CD1c-positive myeloid dendritic cell (primary cell): ENCODE results near the gene FAM13A.
"Not testable (repeated sequence)": the region's sequence is repeated elsewhere in the genome, so short reads cannot be mapped to it uniquely, and the experiment has no call there.

Source experiments
- DNase-seq: peaks from one replicate; pipeline ENCODE4 v3.0.0-alpha.2; 2016; ENCODE audit errors: extremely low spot score

FAM13A gene

DNA sequence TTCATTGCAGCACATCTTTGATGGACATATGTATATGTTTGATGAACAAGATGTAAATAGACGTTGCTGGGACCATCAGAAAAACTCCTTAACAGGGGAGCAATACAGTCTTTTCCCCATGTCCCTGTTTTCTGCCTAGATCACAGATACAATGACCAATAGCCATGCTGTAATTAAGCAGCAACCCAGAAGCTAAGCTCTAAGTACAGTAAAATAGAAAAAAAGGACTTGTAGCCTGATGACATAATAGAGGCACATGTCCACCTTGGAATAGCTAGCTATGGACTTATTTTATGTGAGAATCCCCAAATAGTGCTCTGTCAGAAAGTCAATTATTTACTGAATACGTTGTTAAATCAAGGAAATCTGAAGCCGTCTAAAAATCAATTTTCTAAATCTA is 14.9 kb downstream of the FAM13A start:
- DNase-seq, result no peak

DNA sequence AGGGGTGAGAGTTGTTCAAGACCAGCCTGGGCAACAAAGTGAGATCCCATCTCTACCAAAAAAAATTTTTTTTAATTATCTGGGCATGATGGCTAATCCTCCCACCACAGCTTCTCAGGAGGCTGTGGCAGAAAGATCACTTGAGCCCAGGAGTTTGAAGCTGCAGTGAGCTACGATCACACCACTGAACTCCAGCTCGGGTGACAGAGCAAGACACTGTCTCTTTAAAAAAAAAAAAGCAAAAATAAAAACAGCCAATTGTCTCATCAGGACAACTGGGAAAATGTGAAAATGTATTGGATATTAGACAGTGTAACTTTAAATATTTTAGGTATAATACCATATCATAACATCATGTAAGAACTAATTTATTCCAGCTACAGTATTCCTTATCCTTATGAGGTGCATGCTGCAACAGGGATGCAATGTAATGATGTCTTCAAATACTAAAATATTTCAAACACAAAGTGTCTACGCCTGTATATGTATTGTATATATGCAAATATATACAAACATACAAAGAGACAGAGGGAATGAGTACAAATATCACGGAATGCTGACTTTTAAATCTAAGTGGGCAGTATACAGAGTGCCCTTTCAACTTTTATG is 17.2 kb downstream of the FAM13A start:
- DNase-seq, result no peak

DNA sequence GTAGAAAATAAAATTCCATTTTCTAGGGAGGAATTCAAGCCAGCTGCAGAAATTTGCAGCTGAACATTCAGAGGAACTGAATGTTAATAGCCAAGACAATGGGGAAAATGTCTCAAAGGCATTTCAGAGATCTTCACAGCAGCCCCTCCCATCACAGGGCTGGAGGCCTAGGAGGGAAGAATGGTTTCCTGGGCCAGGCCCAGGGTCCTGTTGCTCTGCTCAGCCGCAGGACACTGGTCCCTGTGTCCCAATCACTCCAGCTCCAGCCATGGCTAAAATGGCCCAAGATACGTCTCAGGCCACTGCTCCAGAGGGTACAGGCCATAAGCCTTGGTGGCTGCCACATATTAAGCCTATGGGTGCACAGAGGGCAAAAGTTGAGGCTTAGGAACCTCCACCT is 20.4 kb downstream of the FAM13A start:
- no peak for DNase-seq

DNA sequence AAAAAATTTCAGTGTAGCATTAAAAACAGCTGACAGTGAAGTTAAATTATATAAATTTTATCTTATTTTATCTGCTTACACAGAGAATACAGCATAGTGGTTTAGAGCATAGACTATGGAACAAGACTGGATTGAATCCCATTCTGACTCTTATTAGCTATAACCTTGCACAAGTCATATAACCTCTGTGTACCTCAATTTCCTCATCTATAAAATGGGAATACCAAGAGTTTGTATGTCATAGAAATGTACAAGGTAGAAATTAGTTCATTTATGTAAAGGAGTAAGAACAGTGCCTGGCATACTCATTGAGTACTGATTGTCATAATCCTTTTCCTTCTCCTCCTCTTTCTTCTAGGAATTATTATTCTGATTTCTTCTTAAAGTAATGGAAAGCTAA is 25.7 kb downstream of the FAM13A start:
- DNase-seq, result no peak

DNA sequence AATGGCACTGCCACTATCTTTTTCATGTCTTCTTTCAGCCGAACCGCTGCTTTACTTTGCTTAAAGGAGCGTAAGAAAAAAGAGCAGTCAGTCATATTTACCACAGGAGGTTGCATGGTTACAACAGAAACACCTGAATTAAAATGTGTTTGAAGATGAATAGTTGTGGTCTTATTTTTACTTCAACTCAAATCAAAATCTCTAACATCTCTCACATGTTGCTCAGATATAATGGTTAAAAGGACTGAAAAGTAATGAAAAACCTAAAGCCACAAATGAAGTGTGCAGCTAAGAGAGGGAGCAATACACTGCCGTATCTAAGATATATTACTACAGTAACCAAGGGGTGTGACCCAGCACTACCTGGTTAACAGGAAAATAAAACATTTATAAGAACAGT is 27.4 kb downstream of the FAM13A start:
- DNase-seq, result no peak

DNA sequence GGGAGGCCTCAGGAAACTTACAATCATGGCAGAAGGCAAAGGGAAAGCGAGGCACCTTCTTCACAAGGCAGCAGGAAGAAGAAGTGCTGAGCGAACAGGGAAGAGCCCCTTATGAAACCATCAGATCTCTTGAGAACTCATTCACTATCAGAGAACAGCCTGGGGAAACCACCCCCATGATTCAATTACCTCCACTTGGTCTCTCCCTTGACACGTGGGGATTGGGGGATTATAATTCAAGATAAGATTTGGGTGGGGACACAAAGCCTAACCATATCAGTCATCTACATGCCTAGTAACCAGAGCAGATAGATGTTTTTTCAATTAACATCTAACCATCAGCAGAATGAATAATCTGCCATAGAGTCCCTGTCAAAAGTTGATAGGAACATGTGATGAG is 30.4 kb downstream of the FAM13A start:
- no peak for DNase-seq

DNA sequence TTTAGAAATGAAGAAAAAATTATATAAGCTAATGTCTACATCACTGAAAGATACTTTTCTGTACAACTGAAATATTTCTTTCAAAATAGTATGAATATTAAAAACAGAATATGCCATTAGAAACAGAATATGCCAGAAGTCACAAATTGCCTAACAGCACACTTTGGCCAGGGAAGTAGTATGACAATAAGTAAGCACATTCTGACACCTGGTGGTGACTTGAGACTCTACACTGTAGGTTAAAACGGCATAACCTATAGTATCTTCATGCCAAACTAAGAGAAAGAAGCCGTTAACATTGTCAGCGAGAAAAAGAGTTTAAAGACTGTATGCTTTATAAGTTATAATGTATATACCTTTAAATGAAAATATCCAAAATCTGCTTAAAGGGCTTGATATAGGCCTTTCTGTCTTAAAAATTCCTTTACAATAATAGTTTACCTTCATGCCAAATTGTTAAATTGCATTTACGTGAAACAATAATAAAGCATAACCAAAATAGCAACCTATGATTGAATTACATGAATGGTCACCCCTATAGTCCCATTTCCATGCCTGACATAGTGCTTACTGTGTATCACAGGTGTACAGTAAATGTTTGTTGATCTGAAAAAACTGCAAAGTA is 32.8 kb downstream of the FAM13A start:
- DNase-seq, result peak; percentile 86

DNA sequence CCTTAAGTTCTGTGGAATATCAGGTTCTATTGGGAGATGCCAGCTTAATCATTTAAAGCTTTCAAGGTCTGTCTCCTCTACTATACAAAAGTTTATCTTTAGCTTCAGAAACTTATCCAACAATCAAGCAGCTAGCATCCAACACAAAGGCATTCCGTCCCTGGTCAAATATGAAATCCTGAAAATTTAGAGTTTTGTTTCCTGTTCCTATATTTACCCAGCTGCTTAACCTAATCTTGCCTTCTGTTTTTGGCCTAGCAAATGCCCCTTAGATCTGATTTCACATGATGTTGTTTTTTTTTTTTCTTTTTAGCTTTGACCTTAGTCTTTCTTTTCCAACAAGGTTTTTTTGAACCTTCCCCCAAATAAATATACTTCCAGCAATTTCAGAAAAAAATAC is 33.8 kb downstream of the FAM13A start:
- DNase-seq, result no peak

DNA sequence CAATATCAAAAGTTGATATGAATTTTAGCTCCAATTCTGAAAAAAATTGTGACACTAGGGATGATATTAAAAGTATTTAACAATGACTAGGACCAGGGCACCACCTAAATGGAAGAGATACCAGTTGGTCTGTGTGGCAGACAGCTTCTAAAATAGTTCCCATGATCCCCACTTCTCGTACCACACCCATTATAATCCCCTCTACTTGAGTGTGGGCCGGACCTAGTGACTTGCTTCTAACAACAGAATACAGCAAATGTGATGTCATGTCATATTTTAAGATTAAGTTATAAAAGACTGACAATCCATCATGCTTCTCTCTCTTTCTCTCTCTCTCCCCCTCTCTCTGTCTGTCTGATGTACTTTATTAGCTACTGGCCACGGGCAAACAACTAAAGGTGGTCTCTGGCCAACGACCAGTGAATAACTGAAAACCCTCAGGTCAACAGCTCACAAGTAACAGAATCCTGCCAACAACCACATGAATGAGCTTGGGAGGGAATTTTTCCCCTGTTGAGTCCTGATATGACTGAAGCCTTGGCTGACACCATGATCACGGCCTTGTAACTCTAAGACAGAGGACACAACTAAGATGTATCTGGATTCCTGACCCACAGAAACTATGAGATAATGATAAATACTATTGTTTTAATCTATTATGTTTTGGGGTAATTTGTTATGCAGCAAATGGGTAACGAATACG is 34.4 kb downstream of the FAM13A start:
- DNase-seq, result no peak

DNA sequence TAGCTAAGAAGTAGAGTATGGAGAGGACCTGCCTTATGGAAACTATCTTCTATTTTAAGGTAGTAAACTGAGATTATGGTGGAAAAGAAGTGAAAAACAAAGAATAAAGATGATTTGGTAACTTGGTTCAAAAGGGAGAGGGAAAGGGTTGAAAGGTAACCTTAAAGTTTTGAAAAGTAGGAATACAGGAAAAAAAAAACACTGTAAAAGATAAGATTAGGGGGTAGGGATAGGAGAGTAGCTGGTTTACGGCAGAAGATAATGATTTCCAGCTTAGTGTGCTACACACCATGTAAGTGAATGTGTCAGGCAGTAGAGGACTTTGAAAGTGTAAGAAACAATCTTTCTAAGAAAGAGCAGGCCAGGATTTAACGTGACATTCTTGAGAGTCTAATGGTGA is 35.3 kb downstream of the FAM13A start:
- DNase-seq, result no peak

DNA sequence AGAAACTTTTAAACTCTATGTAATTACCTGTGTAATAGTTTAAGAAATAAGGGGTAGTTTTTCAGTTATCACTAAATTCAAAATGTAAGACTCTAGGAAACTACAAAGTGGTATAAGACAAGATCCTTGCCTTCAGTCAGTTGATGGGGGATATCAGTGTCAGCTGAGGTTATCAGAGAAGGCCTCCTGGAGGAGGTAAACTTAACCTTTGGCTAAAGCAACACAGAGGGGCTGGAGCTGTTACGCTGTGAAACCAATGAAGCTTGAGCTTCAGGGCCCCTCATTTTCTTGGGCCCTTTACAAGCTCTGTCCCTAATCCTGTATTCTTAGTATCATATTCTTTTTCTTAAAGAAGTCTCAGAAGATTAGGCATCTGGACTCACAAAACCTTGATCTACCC is 35.9 kb downstream of the FAM13A start:
- DNase-seq, result no peak

DNA sequence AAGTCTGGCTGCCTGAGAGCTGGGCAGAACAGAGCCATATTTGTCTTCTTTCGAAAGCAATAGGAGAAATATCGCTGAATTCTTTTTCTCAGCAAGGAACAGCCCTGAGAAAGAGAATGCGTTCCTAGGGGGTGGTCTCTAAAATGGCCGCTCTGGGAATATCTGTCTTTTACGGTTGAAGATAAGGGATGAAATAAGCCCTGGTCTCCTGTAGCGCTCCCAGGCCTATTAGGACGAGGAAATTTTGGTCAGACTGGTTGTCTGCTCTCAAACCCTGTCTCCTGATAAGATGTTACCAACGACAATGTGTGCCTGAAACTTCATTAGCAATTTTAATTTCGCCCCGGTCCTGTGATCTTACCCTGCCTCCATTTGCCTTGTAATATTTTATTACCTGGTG is 42.1 kb downstream of the FAM13A start:
- not testable (repeated sequence) for DNase-seq

DNA sequence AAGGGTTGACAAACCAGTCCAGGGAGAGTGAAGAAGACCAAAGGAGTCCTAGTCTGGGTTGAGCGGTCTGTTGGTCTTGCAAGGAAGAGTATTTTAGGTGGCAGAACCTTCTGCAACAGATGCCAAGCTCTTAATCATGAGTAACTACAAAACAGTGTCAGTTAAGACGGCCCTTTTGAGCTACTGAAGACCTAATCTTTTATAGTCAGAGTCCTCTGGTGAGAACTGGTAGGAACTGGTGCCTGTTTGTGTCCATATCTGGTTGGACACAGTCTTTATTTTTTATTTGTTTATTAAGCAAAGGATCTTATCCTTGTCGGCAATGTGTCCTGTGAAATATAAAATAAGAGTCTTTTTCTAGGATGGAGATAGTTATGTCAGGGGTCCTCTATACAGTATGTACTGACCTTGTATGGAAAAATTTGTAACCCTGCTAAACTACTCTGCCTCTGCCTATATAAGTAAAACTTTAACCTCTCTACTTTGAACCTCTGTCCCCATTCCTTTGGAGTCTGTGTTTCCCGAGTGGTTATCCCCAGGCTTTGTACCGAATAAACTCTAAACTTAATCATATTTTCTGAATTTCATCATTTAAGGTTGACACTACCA is 47.1 kb downstream of the FAM13A start:
- DNase-seq, result no peak

DNA sequence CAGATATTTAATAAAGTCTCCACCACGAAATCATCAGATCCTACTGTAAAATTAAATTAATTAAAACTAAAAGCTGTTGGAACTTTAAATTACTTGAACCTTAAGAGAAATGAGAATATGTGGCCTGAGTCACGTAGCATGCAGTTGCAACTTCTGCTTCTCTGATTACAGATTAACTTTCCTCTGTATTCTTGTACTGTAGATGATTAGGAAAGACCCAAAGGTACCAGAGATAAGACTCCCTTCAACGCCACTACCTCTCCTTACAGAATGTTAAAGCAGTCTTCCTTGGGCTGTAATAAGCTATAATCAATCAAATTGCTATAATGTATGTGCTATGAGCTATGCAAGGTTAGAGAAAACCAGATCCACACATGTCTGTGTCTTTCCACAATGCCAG is 47.9 kb downstream of the FAM13A start:
- DNase-seq, result no peak

DNA sequence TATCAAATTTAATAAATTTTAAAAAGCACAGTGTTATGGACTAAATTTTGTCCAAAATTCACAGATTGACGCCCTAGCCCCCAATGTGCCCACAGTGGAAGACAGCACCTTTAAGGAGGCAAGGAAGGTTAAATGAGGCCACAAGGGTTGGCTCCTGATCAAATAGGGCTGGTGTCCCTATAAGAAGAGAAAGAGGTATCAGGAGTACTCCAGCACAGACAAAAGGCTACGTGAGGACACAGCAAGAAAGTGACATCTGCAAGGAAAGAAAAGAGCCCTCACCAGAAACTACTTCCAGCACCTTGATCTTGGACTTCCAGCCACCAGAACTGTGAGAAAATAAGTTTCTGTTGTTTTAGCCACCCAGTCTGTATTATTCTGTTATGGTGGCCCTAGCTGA is 48.8 kb downstream of the FAM13A start:
- no peak for DNase-seq

DNA sequence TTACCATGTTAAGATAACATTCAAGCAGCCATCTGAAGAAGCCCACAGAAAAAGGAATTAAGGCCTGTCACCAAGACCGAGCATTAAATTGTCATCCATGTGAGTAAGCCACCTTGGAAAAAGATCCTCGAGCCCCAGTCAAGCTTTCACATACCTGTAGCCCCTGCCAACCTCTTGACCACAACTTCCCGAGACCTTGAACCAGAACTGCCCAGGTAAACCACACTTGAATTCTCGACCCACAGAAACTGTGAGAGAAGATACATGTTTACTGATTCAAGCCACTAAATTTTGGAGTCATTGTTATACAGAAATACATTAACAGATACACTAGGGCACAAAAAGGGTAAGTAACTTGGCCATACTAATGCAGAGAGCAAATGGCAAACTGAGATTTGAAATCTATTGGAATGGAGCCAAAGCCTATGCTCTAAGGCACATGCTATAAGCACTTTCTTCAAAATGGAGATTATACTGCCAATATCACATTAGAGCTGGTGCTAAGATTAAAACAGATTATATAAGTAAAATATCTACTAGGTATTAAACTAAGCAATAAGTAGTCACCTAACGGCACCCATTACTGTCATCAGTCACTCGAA is 49.5 kb downstream of the FAM13A start:
- no peak for DNase-seq

DNA sequence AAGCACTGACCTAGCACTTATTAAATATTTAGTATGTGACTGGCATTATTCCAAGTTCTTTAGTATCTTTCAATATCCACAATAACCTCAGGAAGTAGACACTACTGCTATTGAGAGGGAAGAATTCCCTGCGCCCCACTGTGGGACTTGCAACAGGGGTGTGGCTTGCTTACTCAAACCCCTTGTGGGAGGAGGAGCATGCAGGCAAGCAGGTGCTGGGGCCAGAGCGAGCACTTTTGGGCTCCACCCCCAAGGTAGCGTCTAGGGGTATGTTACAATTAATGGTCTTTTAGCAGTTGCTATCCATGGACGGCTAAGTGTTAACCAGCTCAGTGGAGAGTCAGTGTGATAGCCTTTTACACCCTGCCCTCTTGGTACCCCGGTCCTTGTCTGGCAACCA is 50.7 kb downstream of the FAM13A start:
- no peak for DNase-seq

DNA sequence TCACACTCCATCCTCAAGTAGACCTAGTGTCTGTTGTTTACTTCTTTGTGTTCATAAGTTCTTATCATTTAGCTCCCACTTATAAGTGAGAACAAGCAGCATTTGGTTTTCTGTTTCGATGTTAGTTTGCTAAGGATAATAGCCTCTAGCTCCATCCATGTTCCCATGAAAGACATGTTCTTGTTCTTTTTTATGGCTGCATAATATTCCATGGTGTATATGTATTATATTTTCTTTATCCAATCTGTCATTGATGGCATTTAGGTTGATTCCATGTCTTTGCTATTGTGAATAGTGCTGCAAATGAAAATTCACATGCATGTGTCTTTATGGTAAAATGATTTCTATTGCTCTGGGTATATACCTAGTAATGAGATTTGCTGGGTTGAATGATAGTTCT is 51.9 kb downstream of the FAM13A start:
- DNase-seq, result not testable (repeated sequence)

DNA sequence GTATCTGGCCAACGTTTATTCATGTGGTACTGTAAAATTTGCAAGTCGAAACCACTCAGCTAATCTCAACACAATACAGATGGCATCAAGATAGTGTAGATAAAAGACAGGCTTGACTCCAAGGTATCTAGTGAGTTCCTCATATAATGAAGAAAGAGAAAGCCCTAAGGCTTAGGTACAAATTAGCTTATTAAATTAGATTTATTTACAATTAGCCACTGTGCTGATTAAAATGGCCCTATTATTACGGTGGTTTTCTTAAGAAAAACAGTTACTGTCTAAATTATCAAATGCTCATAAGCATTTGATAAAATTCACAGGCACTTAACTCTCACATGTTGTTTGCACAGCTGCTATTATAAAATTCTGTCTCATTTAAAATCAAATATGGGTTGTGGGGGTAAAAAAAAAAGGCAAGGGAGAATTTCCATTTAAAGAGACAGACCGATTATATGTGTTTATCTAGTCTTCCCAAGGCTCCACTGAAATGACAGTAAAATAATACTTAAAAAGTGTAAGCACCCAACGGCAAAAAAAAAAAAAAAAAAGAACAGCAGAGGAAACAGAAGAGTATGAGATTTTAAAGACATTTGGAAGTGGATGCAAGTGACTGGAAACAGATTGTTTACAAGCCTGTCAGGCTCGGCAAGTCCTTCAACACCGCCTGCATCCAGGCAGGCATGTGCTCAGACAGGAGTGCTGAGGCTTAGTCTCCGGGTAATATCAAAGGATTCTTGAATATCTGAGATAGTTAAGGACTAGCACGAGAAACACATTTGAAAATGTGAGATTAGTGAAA is 55.1 kb downstream of the FAM13A start:
- no peak for DNase-seq

DNA sequence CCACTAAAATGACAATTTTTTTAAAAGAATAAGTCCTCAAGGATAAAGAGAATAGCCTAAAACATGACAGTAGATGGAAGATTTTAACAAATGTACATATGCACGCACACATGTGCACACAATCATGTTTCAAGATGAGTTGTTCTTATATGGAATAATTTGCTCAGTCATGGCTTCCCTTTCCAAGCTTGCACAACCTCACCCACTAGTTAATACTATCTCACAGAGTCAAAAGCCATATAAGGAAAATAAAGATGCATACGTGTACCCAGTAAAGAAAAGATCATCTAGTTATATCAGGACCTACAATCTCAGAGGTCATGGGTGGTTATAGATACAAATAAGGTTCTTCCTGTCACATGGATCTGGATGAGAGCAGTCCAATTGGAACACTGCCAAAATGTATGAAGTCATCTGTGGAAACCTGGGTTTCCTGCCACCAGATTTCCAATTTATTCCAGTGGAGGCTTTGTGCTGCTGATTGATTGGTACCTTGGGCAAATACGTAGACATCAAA is 56.1 kb downstream of the FAM13A start:
- DNase-seq, result peak; percentile 47

DNA sequence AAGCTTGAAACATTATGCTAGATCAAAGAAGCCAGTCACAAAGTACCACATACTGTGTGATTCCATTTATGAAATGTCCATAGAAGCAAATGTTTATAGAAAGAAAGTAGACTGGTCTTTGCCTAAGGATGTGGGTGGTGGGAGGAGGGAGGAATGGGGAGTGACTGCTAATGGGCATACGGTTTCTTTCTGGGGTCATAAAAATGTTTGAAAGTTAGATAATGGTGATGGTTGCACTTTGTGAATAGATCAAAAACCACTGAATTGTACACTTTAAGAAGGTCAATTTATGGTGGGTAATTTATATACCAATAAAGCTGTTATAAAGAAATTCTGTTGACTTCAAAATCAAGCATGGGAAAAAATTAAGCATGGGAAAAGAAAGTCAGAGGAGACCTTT is 56.6 kb downstream of the FAM13A start:
- DNase-seq, result no peak
